K562 (cell line): ENCODE results near the gene TBRG1. TPM values are rescaled to one million over a fixed set of nuclear protein-coding genes. Genes with fewer than 3 reads are reported as not detected.

Experiments
- ATAC-seq: fragments of 200-7000 bp; cut with Tn5 transposase; 3 replicates; pipeline ENCODE4 v1.9.1; 2020; ENCODE audit warnings: moderate library complexity
- BruUV-seq: library from RNA; stranded (reverse); fragments of 400-500 nt; replicated peaks from 2 replicates; lab custom pipeline; 2021; lab: Mats Ljungman, UMichigan
- CTCF ChIA-PET: fragments of 300-600 bp; formaldehyde crosslinking; extraction: SDS; loops from one replicate; lab custom pipeline; 2021; ENCODE audit warnings: low intra/inter-chr PET ratio; lab: Yijun Ruan, JAX
- POLR2A ChIA-PET: fragments of 300-600, 350-650 bp; sonication (Branson Sonifier 250); formaldehyde crosslinking; extraction: SDS; loops from one replicate; lab custom pipeline; 2021; ENCODE audit warnings: antibody characterized with exemption, inconsistent platforms; lab: Yijun Ruan, JAX
- DNase-seq, 4 experiments: peaks; one replicate each; pipeline versions ENCODE4 v3.0.0 to v3.0.0-alpha.2; 2011 to 2018; ENCODE audit warnings: low spot score in 3 of 4, mixed read lengths in 3 of 4; ENCODE audit errors: extremely low read depth in 1 of 4
- FAIRE-seq: peaks from 2 replicates; lab custom pipeline; 2011; peaks lifted over from hg19 to GRCh38; lab: Jason Lieb, UNC
- H2AFZ ChIP-seq: 2 replicates; pipeline ENCODE4 v1.6.0; 2011; ENCODE audit warnings: low read depth, low read length, control low read depth, inconsistent platforms
- H3K27ac ChIP-seq: fragments of 200-600 bp; 3 replicates; pipeline ENCODE4 v1.8.0; 2011; ENCODE audit warnings: low read depth, mild to moderate bottlenecking, control low read depth, inconsistent platforms, low read length, moderate library complexity, mixed read lengths; ENCODE audit errors: extremely low read depth
- H3K27me3 ChIP-seq, 2 experiments: fragments of 300-600 bp in 1 of 2; 2 replicates in 1 of 2; 3 replicates in 1 of 2; pipeline versions ENCODE4 v1.6.0 to v1.8.0; 2011; ENCODE audit warnings: inconsistent platforms in 2 of 2, low read length in 2 of 2, mild to moderate bottlenecking in 1 of 2, mixed read lengths in 1 of 2, moderate library complexity in 1 of 2; ENCODE audit not compliant: control insufficient read depth in 2 of 2, insufficient read depth in 2 of 2
- H3K36me3 ChIP-seq: fragments of 300-600 bp; 3 replicates; pipeline ENCODE4 v1.8.0; 2011; ENCODE audit warnings: mild to moderate bottlenecking, low read length, inconsistent platforms; ENCODE audit not compliant: control insufficient read depth, insufficient read depth
- H3K4me1 ChIP-seq, 2 experiments: fragments of 200-600 bp in 1 of 2; replicated peaks in 1 of 2; 2 replicates in 1 of 2; 3 replicates in 1 of 2; pipeline versions ENCODE4 v1.5.1 to v1.8.0; 2011; ENCODE audit warnings: inconsistent platforms in 2 of 2, low read length in 2 of 2, mild to moderate bottlenecking in 1 of 2, mixed read lengths in 1 of 2, moderate library complexity in 1 of 2; ENCODE audit not compliant: control insufficient read depth in 2 of 2, insufficient read depth in 2 of 2
- H3K4me2 ChIP-seq: 2 replicates; pipeline ENCODE4 v1.6.1; 2011; ENCODE audit warnings: low read length, control low read depth, inconsistent platforms, mixed read lengths; ENCODE audit not compliant: insufficient read depth
- H3K4me3 ChIP-seq: fragments of 200-600 bp; sonication (generic), shearing (Covaris generic); 2 replicates; pipeline ENCODE4 v1.5.1; 2016; ENCODE audit warnings: control low read depth, inconsistent platforms
- H3K79me2 ChIP-seq: fragments of 200-600 bp; 3 replicates; pipeline ENCODE4 v1.8.0; 2011; ENCODE audit warnings: low read length, inconsistent platforms; ENCODE audit not compliant: control insufficient read depth, insufficient read depth
- H3K9ac ChIP-seq, 2 experiments: 2 replicates each; pipeline versions ENCODE4 v1.6.0 to v1.6.1; 2011; ENCODE audit warnings: low read depth in 2 of 2, low read length in 2 of 2, control low read depth in 1 of 2, inconsistent platforms in 1 of 2, mild to moderate bottlenecking in 1 of 2, mixed read lengths in 1 of 2; ENCODE audit not compliant: insufficient read depth in 1 of 2
- H3K9me1 ChIP-seq: one replicate; pipeline ENCODE4 v1.6.0; 2011; ENCODE audit warnings: inconsistent platforms, mild to moderate bottlenecking, low read length, moderate library complexity; ENCODE audit not compliant: control insufficient read depth, insufficient read depth
- H3K9me3 ChIP-seq: replicated peaks from 2 replicates; pipeline ENCODE4 v1.5.1; 2011; ENCODE audit warnings: low read depth, low read length, inconsistent platforms; ENCODE audit not compliant: control insufficient read depth, insufficient read depth
- H4K20me1 ChIP-seq: replicated peaks from 2 replicates; pipeline ENCODE4 v1.6.1; 2011; ENCODE audit warnings: low read length, inconsistent platforms, mixed read lengths; ENCODE audit not compliant: control insufficient read depth, insufficient read depth
- CBFA2T2 ChIP-seq: fragments of 450-650 bp; conservative IDR thresholded peaks from 2 replicates; pipeline ENCODE4 v1.6.1; 2017; ENCODE audit warnings: mild to moderate bottlenecking
- E2F3 ChIP-seq: fragments of 250-450 bp; sonication (Bioruptor Pico); IDR thresholded peaks from 2 replicates; pipeline ENCODE4 v1.4.0; 2020; ENCODE audit warnings: mild to moderate bottlenecking
- L3MBTL2 ChIP-seq: fragments of 450-650 bp; IDR thresholded peaks from 2 replicates; pipeline ENCODE4 v1.6.1; 2016; ENCODE audit warnings: mild to moderate bottlenecking, moderate library complexity
- MAFK ChIP-seq: IDR thresholded peaks from 2 replicates; pipeline ENCODE4 v1.6.1; 2011; ENCODE audit warnings: low read length, improper control_type of control experiment
- MEIS2 ChIP-seq: fragments of 450-650 bp; IDR thresholded peaks from 2 replicates; pipeline ENCODE4 v1.6.1; 2014; ENCODE audit warnings: mild to moderate bottlenecking; ENCODE audit not compliant: partially characterized antibody
- NFIC ChIP-seq: fragments of 450-650 bp; IDR thresholded peaks from 2 replicates; pipeline ENCODE4 v1.6.1; 2017; ENCODE audit warnings: mild to moderate bottlenecking, inconsistent platforms
- TRIM28 ChIP-seq: fragments of 450-650 bp; IDR thresholded peaks from 2 replicates; pipeline ENCODE4 v1.6.1; 2017
- WHSC1 ChIP-seq: IDR thresholded peaks from one replicate; pipeline ENCODE4 v1.6.1; 2012; ENCODE audit warnings: low read length, control low read depth, inconsistent platforms
- ZNF316 ChIP-seq: fragments of 450-650 bp; IDR thresholded peaks from 2 replicates; pipeline ENCODE4 v1.6.1; 2016
- WGBS: fragments of 100-300 bp; shearing (Covaris generic); methylation state at CpG from one replicate; pipeline ENCODE4 v1.1.6; 2016; ENCODE audit warnings: low coverage, mixed read lengths; ENCODE audit not compliant: insufficient coverage; ENCODE audit errors: missing lambda C conversion rate; 5-methylcytosine and 5-hydroxymethylcytosine counted together
- in situ Hi-C: fragments of 300-500 bp; cut with MboI; formaldehyde crosslinking; loops from 4 replicates; pipeline ENCODE4 v1.15.0; 2018; ENCODE audit warnings: inconsistent platforms, mixed read lengths
- intact Hi-C: fragments of 100-400 bp; cut with micrococcal nuclease; formaldehyde crosslinking; loops from 2 replicates; pipeline ENCODE4 v1.14.2; 2022
- polyA plus RNA-seq, 8 experiments: library from polyadenylated mRNA; depleted of rRNA in 4 of 8; stranded (reverse) in 5 of 8; unstranded in 3 of 8; fragments of >200 nt; fragmentation: Nextera tagmentation in 2 of 8; fragmentation: Illumina TruSeq in 1 of 8; extraction: Ambion mirVana in 2 of 8; extraction: Trizol in 1 of 8; gene quantifications; 2 replicates each; pipeline versions ENCODE4 v1.2.1 to v1.2.3, GENCODE V29; 2011 to 2014; ENCODE audit warnings: inconsistent platforms in 1 of 8, missing spikeins in 1 of 8
- total RNA-seq, 7 experiments: library from RNA; depleted of rRNA in 6 of 7; stranded (reverse); fragments of >200 nt in 6 of 7; fragmentation: Illumina TruSeq in 2 of 7; extraction: Trizol in 2 of 7; gene quantifications; 2 replicates each; pipeline versions ENCODE4 v1.2.1 to v1.2.3, GENCODE V29; 2011 to 2021; ENCODE audit warnings: low replicate concordance in 1 of 7
- TF ChIP-seq, protein P1 (sequence below): sonication (generic); formaldehyde crosslinking; IDR thresholded peaks from 2 replicates; pipeline ENCODE4 v1.8.1; 2023; ENCODE audit warnings: mild to moderate bottlenecking, missing genetic modification reagents, moderate library complexity
- TF ChIP-seq, protein P2 (sequence below): fragments of 250-450 bp; sonication (Bioruptor Pico); IDR thresholded peaks from 2 replicates; pipeline ENCODE4 v1.4.0; 2020; ENCODE audit warnings: mild to moderate bottlenecking, moderate library complexity
- TF ChIP-seq, protein P3 (sequence below): fragments of 450-650 bp; IDR thresholded peaks from 2 replicates; pipeline ENCODE4 v1.6.1; 2016
- TF ChIP-seq, protein P4 (sequence below), 2 experiments: IDR thresholded peaks in 1 of 2; conservative IDR thresholded peaks in 1 of 2; 2 replicates each; pipeline ENCODE4 v1.6.1; 2016; ENCODE audit warnings: low read depth in 2 of 2, mild to moderate bottlenecking in 1 of 2, missing compliant biosample characterization in 1 of 2, missing genetic modification characterization in 1 of 2, moderate library complexity in 1 of 2

Gene TBRG1
- total and polyA plus RNA-seq, 9 of the 15 experiments (the other 6 are each of a cell fraction or from before 2014, with no cell fraction given) = 8.7 to 30.0 (median 20.2) TPM

DNA sequence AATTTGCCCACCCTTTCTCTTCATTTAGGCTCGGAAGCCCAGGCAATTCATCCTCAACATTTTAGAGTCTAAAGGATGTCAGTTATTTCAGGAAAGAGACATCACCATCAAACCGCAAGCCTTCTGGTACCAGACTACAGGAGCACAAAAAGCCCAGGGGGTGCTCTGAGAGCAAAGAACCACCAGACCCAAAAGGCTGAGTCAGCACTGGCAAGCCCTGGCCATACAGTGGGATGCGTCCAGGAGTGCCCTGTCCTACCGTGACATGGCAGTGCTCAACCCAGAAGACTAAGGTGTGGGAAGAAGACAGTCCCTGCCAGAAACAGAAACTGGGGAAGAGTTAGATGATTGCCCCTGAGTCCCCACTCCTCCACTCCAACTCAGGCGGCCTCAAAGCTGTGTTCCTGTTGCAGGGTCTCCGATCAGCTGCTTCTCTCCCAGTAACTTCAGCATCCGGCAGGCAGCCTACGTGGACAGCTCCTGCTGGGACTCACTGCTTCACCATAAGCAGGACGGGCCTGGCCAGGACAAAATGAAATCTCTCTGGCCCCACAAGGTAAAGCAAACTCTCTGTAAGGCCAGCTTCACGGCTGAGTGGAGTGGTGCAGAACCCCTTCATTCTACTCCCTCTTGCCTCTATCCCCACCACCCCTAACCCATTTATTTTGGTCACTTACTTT, 10.0 kb upstream of the TBRG1 start (continued):
- TF ChIP-seq TRIM28 (no peak), MAFK (peak; percentile 81), L3MBTL2 (no peak), ZNF316 (peak; percentile 86)
- TF ChIP-seq, protein P1, sequence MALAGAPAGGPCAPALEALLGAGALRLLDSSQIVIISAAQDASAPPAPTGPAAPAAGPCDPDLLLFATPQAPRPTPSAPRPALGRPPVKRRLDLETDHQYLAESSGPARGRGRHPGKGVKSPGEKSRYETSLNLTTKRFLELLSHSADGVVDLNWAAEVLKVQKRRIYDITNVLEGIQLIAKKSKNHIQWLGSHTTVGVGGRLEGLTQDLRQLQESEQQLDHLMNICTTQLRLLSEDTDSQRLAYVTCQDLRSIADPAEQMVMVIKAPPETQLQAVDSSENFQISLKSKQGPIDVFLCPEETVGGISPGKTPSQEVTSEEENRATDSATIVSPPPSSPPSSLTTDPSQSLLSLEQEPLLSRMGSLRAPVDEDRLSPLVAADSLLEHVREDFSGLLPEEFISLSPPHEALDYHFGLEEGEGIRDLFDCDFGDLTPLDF = no peak
- TF ChIP-seq, protein P2, sequence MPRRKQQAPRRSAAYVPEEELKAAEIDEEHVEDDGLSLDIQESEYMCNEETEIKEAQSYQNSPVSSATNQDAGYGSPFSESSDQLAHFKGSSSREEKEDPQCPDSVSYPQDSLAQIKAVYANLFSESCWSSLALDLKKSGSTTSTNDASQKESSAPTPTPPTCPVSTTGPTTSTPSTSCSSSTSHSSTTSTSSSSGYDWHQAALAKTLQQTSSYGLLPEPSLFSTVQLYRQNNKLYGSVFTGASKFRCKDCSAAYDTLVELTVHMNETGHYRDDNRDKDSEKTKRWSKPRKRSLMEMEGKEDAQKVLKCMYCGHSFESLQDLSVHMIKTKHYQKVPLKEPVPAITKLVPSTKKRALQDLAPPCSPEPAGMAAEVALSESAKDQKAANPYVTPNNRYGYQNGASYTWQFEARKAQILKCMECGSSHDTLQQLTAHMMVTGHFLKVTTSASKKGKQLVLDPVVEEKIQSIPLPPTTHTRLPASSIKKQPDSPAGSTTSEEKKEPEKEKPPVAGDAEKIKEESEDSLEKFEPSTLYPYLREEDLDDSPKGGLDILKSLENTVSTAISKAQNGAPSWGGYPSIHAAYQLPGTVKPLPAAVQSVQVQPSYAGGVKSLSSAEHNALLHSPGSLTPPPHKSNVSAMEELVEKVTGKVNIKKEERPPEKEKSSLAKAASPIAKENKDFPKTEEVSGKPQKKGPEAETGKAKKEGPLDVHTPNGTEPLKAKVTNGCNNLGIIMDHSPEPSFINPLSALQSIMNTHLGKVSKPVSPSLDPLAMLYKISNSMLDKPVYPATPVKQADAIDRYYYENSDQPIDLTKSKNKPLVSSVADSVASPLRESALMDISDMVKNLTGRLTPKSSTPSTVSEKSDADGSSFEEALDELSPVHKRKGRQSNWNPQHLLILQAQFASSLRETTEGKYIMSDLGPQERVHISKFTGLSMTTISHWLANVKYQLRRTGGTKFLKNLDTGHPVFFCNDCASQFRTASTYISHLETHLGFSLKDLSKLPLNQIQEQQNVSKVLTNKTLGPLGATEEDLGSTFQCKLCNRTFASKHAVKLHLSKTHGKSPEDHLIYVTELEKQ (CRISPR knock-in tag) = no peak

DNA sequence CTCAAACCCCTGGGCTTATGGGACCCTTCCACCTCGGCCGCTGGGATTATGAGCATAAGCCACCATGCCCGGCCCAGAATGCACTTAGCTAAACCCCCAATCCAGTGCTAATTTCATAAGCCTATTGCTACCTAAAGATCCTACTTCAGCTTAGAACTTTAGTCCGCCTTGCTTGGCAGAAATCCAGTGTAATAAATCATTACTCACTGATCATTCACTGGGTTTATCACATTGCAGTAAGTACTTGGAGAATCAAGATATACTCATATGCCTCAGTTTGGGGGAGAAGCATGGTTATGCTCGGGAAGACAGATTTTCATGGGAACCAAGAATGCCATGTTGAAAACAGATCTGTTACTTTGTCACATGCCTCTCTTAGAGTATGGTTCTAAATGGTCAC, 3.8 kb upstream of the TBRG1 start:
- no peaks in the 10 kb centered on the region for H3K9me1 ChIP-seq
- H3K9ac ChIP-seq = no peak overlapping the region
- H3K36me3 ChIP-seq = no peaks in the 10 kb centered on the region
- POLR2A ChIA-PET = interaction anchor here (0.7 to 1.5 kb wide), 2 partner anchors 15 to 1361 kb away, joined by 3 read pairs; no protein-coding TSS in a partner anchor
- H3K27ac ChIP-seq = no peak overlapping the region
- no peaks in the 10 kb centered on the region for H3K9me3 ChIP-seq
- in situ Hi-C loops (no loop called here), intact Hi-C loops (no loop called here)
- TF ChIP-seq MEIS2 (peak; percentile 90), E2F3 (CRISPR knock-in tag) (no peak), WHSC1 (no peak), NFIC (peak; percentile 38; the same call in 1 of the 2 replicates), CBFA2T2 (no peak)
- TF ChIP-seq, protein P3, sequence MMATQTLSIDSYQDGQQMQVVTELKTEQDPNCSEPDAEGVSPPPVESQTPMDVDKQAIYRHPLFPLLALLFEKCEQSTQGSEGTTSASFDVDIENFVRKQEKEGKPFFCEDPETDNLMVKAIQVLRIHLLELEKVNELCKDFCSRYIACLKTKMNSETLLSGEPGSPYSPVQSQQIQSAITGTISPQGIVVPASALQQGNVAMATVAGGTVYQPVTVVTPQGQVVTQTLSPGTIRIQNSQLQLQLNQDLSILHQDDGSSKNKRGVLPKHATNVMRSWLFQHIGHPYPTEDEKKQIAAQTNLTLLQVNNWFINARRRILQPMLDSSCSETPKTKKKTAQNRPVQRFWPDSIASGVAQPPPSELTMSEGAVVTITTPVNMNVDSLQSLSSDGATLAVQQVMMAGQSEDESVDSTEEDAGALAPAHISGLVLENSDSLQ = peak; percentile 67
- TF ChIP-seq, protein P4, sequence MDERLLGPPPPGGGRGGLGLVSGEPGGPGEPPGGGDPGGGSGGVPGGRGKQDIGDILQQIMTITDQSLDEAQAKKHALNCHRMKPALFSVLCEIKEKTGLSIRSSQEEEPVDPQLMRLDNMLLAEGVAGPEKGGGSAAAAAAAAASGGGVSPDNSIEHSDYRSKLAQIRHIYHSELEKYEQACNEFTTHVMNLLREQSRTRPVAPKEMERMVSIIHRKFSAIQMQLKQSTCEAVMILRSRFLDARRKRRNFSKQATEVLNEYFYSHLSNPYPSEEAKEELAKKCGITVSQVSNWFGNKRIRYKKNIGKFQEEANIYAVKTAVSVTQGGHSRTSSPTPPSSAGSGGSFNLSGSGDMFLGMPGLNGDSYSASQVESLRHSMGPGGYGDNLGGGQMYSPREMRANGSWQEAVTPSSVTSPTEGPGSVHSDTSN (CRISPR knock-in tag; IDR thresholded peaks at IDR 0.05; ENCODE audit: low read depth) = no peak
- TF ChIP-seq, protein P4 (tag; conservative IDR thresholded peaks at IDR 0.05; ENCODE audit: low read depth) = peak; percentile 87
- CTCF ChIA-PET = no interaction called here
- H2AFZ ChIP-seq = no peak overlapping the region
- BruUV-seq = no TSS peak
- H3K79me2 ChIP-seq = peaks cover 12% of the 10 kb centered on the region
- no peak for ATAC-seq
- 1% methylated on average over 5 of the region's 5 CpGs for WGBS
- DNase-seq = no peak
- peaks cover 0 to 19% of the 10 kb centered on the region in 2 experiments; a peak in 3 of 5 replicates for H3K27me3 ChIP-seq
- no peaks in the 10 kb centered on the region for H4K20me1 ChIP-seq
- peaks cover 3% of the 10 kb centered on the region in 2 experiments; a peak in 4 of 5 replicates for H3K4me1 ChIP-seq
- H3K4me2 ChIP-seq = no peak overlapping the region
- FAIRE-seq = no peak
- no peak overlapping the region for H3K4me3 ChIP-seq
